Measurements from ENCODE around the gene BMPER.

- TF ChIP-seq CTCF (IDR thresholded peaks at IDR 0.05; ENCODE audit: control extremely low read depth in 1 of 3, insufficient read depth in 1 of 3, low read depth in 1 of 3, low read length in 3 of 3) (no peak), CREB1 (IDR thresholded peaks at IDR 0.05) (no peak)
Observed at GRCh38 chr7:34136698-34137097, 231.4 kb downstream of the BMPER start.

Data from H1 (cell line).